Mesenchymal stem cell (in vitro differentiated cells and primary cell): ENCODE results near the gene ZBTB46. TPM values are rescaled to one million over a fixed set of nuclear protein-coding genes. Genes with fewer than 3 reads are reported as not detected.

Source experiments
- DNase-seq: peaks from one replicate; pipeline ENCODE4 v3.0.0-alpha.2; 2013
- H2AFZ ChIP-seq: one replicate; pipeline ENCODE4 v1.6.1; 2013; ENCODE audit warnings: low read depth, mild to moderate bottlenecking, control low read depth, inconsistent platforms, low read length, moderate library complexity
- H2AK5ac ChIP-seq: 2 replicates; pipeline ENCODE4 v1.6.1; 2013; ENCODE audit warnings: low read length, moderate library complexity, mild to moderate bottlenecking, inconsistent platforms; ENCODE audit not compliant: severe bottlenecking
- H2BK120ac ChIP-seq: one replicate; pipeline ENCODE4 v1.6.1; 2013; ENCODE audit warnings: low read depth, mild to moderate bottlenecking, inconsistent platforms, low read length, moderate library complexity
- H2BK12ac ChIP-seq, 2 experiments: one replicate each; pipeline ENCODE4 v1.6.1; 2013; ENCODE audit warnings: inconsistent platforms in 2 of 2, low read length in 2 of 2, mild to moderate bottlenecking in 2 of 2, moderate library complexity in 2 of 2, control low read depth in 1 of 2
- H2BK15ac ChIP-seq: one replicate; pipeline ENCODE4 v1.6.1; 2013; ENCODE audit warnings: mild to moderate bottlenecking, low read depth, inconsistent platforms; ENCODE audit not compliant: poor library complexity, severe bottlenecking
- H2BK5ac ChIP-seq: 2 replicates; pipeline ENCODE4 v1.6.1; 2013; ENCODE audit warnings: low read depth, mild to moderate bottlenecking, low read length, control low read depth, inconsistent platforms; ENCODE audit not compliant: poor library complexity, severe bottlenecking
- H3K14ac ChIP-seq, 2 experiments: one replicate each; pipeline ENCODE4 v1.6.1; 2013; ENCODE audit warnings: inconsistent platforms in 2 of 2, low read length in 2 of 2, control low read depth in 1 of 2, mild to moderate bottlenecking in 1 of 2, moderate library complexity in 1 of 2
- H3K18ac ChIP-seq, 2 experiments: one replicate each; pipeline ENCODE4 v1.6.1; 2013; ENCODE audit warnings: inconsistent platforms in 2 of 2, low read length in 2 of 2, control low read depth in 1 of 2, low read depth in 1 of 2, mild to moderate bottlenecking in 1 of 2
- H3K23ac ChIP-seq, 2 experiments: one replicate each; pipeline ENCODE4 v1.6.1; 2013; ENCODE audit warnings: inconsistent platforms in 2 of 2, low read length in 2 of 2, mild to moderate bottlenecking in 2 of 2, moderate library complexity in 2 of 2, control low read depth in 1 of 2
- H3K27ac ChIP-seq: 2 replicates; pipeline ENCODE4 v1.5.1; 2013; ENCODE audit warnings: mild to moderate bottlenecking, moderate library complexity, low read length, control low read depth, inconsistent platforms; ENCODE audit not compliant: poor library complexity, severe bottlenecking
- H3K27me3 ChIP-seq, 2 experiments: 2 replicates each; pipeline versions ENCODE4 v1.6.1 to v1.7.0; 2013; ENCODE audit warnings: low read length in 2 of 2, mild to moderate bottlenecking in 2 of 2, moderate library complexity in 2 of 2, control low read depth in 1 of 2, inconsistent platforms in 1 of 2; ENCODE audit not compliant: control insufficient read depth in 1 of 2, insufficient read depth in 1 of 2
- H3K36me3 ChIP-seq, 2 experiments: 2 replicates each; pipeline versions ENCODE4 v1.6.1 to v1.7.0; 2013; ENCODE audit warnings: low read length in 2 of 2, control low read depth in 1 of 2, inconsistent platforms in 1 of 2, low read depth in 1 of 2, mild to moderate bottlenecking in 1 of 2; ENCODE audit not compliant: insufficient read depth in 2 of 2, control insufficient read depth in 1 of 2
- H3K4ac ChIP-seq, 2 experiments: one replicate each; pipeline ENCODE4 v1.6.1; 2013; ENCODE audit warnings: inconsistent platforms in 2 of 2, low read length in 2 of 2, mild to moderate bottlenecking in 2 of 2, moderate library complexity in 2 of 2, control low read depth in 1 of 2, low read depth in 1 of 2
- H3K4me1 ChIP-seq: 2 replicates; pipeline ENCODE4 v1.6.1; 2013; ENCODE audit warnings: low read depth, low read length, control low read depth; ENCODE audit not compliant: control insufficient read depth, insufficient read depth
- H3K4me2 ChIP-seq: 2 replicates; pipeline ENCODE4 v1.6.1; 2013; ENCODE audit warnings: low read length, mild to moderate bottlenecking, inconsistent platforms; ENCODE audit not compliant: poor library complexity, severe bottlenecking
- H3K4me3 ChIP-seq, 2 experiments: 2 replicates each; pipeline versions ENCODE4 v1.5.1 to v1.7.0; 2013; ENCODE audit warnings: low read length in 2 of 2, mild to moderate bottlenecking in 2 of 2, control low read depth in 1 of 2, low read depth in 1 of 2; ENCODE audit not compliant: insufficient read depth in 1 of 2
- H3K79me1 ChIP-seq: replicated peaks from 2 replicates; pipeline ENCODE4 v1.6.1; 2013; ENCODE audit warnings: mild to moderate bottlenecking, control low read depth, low read length, inconsistent platforms; ENCODE audit not compliant: poor library complexity, severe bottlenecking
- H3K9ac ChIP-seq: 2 replicates; pipeline ENCODE4 v1.7.0; 2013; ENCODE audit warnings: mild to moderate bottlenecking, low read length, moderate library complexity
- H3K9me3 ChIP-seq: 2 replicates; pipeline ENCODE4 v1.7.0; 2013; ENCODE audit warnings: mild to moderate bottlenecking, low read length; ENCODE audit not compliant: control insufficient read depth
- H4K8ac ChIP-seq: one replicate; pipeline ENCODE4 v1.6.1; 2013; ENCODE audit warnings: inconsistent platforms, mild to moderate bottlenecking, low read length, moderate library complexity
- H4K91ac ChIP-seq: one replicate; pipeline ENCODE4 v1.6.1; 2013; ENCODE audit warnings: mild to moderate bottlenecking, low read length, inconsistent platforms
- WGBS: methylation state at CpG from one replicate; pipeline ENCODE4 v1.1.7; 2013; ENCODE audit warnings: mixed read lengths; 5-methylcytosine and 5-hydroxymethylcytosine counted together
- polyA plus RNA-seq, 2 experiments: library from polyadenylated mRNA; stranded (reverse); fragments of 200-250 nt; gene quantifications; one replicate each; pipeline ENCODE4 v1.2.3, GENCODE V29; 2013

ZBTB46 gene
- 3.8 TPM for polyA plus RNA-seq (2013, experiment 1 of 2)
- polyA plus RNA-seq (2013, experiment 2 of 2) = 3.9 TPM

GRCh38 chr20:63830841-63831588 is at the start of gene ZBTB46:
Gene ZBTB46 (minus strand): TSS chr20:63831264. CDS start chr20:63790757, 40,507 bp downstream.
- Histone ChIP-seq H3K14ac (no peak within 1 kb of the TSS), H3K4me1 (peaks cover 43% of the 10 kb centered on the region), H3K27me3 (peaks cover 0 to 65% of the 10 kb centered on the region in 2 experiments), H2BK120ac (peak within 1 kb of the TSS; percentile 84), H3K4me3 (peak within 1 kb of the TSS; percentile 69 to 72), H2AFZ (no peak within 1 kb of the TSS), H2BK5ac (no peak within 1 kb of the TSS), H3K36me3 (peaks cover 0 to under 1% of the 10 kb centered on the region in 2 experiments), H3K9me3 (no peaks in the 10 kb centered on the region), H2AK5ac (no peak within 1 kb of the TSS), H3K4ac (peak within 1 kb of the TSS; percentile 40 to 82), H2BK12ac (peak within 1 kb of the TSS in 1 of 2 experiments; percentile 90), H3K27ac (no peak within 1 kb of the TSS), H4K91ac (peak within 1 kb of the TSS; percentile 82), H3K79me1 (peaks cover 14% of the 10 kb centered on the region), H2BK15ac (peak within 1 kb of the TSS; percentile 96), H3K18ac (peak within 1 kb of the TSS; percentile 39 to 87), H4K8ac (peak within 1 kb of the TSS; percentile 96), H3K9ac (peak within 1 kb of the TSS; percentile 32), H3K4me2 (peak within 1 kb of the TSS; percentile 85), H3K23ac (peak within 1 kb of the TSS in 1 of 2 experiments; percentile 64)
- WGBS = under 1% methylated on average over 30 of the region's 147 CpGs
- peak; percentile 53 for DNase-seq

GRCh38 chr20:63878899-63879663 is 48.0 kb upstream of the ZBTB46 start:
- H2BK15ac ChIP-seq = no peak overlapping the region
- peaks cover 12% of the 10 kb centered on the region for H3K4me1 ChIP-seq
- H2BK12ac ChIP-seq = no peak overlapping the region
- H3K4me3 ChIP-seq = no peak overlapping the region
- no peaks in the 10 kb centered on the region for H3K27me3 ChIP-seq
- H2AK5ac ChIP-seq = no peak overlapping the region
- H3K36me3 ChIP-seq = peaks cover 81 to 87% of the 10 kb centered on the region in 2 experiments
- no peak overlapping the region for H2AFZ ChIP-seq
- H3K4ac ChIP-seq = no peak overlapping the region
- 98% methylated on average over 13 of the region's 14 CpGs for whole genome bisulfite sequencing
- no peak overlapping the region for H2BK120ac ChIP-seq
- DNase-seq = no peak
- H3K27ac ChIP-seq = no peak overlapping the region
- H3K79me1 ChIP-seq = peaks cover 44% of the 10 kb centered on the region
- H3K4me2 ChIP-seq = no peak overlapping the region
- no peak overlapping the region for H3K14ac ChIP-seq
- H3K9me3 ChIP-seq = no peaks in the 10 kb centered on the region
- H3K23ac ChIP-seq = no peak overlapping the region
- no peak overlapping the region for H4K91ac ChIP-seq
- H4K8ac ChIP-seq = no peak overlapping the region
- no peak overlapping the region for H3K9ac ChIP-seq
- no peak overlapping the region for H3K18ac ChIP-seq
- no peak overlapping the region for H2BK5ac ChIP-seq

- no peak overlapping the region for H3K14ac ChIP-seq
- H3K27ac ChIP-seq = no peak overlapping the region
- H3K4me2 ChIP-seq = no peak overlapping the region
- H4K8ac ChIP-seq = no peak overlapping the region
- peaks cover 43% of the 10 kb centered on the region for H3K79me1 ChIP-seq
- H3K4ac ChIP-seq = no peak overlapping the region
- WGBS = 97% methylated on average over 32 of the region's 32 CpGs
- no peak overlapping the region for H2AFZ ChIP-seq
- H3K18ac ChIP-seq = no peak overlapping the region
- H2AK5ac ChIP-seq = no peak overlapping the region
- no peak overlapping the region for H2BK15ac ChIP-seq
- H3K27me3 ChIP-seq = no peaks in the 10 kb centered on the region
- no peak overlapping the region for H3K4me3 ChIP-seq
- no peak overlapping the region for H2BK5ac ChIP-seq
- no peak for DNase-seq
- H3K36me3 ChIP-seq = peaks cover 79 to 86% of the 10 kb centered on the region in 2 experiments
- no peak overlapping the region for H2BK12ac ChIP-seq
- H4K91ac ChIP-seq = peak overlapping the region; percentile 74
- no peak overlapping the region for H2BK120ac ChIP-seq
- no peak overlapping the region for H3K9ac ChIP-seq
- H3K4me1 ChIP-seq = peaks cover 16% of the 10 kb centered on the region
- H3K9me3 ChIP-seq = no peaks in the 10 kb centered on the region
- peak overlapping the region in 1 of 2 experiments; percentile 61 for H3K23ac ChIP-seq
These were observed 46.8 kb upstream of the ZBTB46 start for GRCh38 chr20:63877755-63878470.
